Right lobe of liver (tissue), 4 donors: ENCODE data around the gene SLC25A13.

Experiments used
- CTCF ChIP-seq, 4 donors: fragments of 200-600 bp in 3 of 4; fragments of 450-650 bp in 1 of 4; IDR thresholded peaks; one replicate each; pipeline versions ENCODE4 v1.5.1 to v1.8.0; 2016 to 2022; ENCODE audit warnings: antibody characterized with exemption in 4 of 4, mild to moderate bottlenecking in 2 of 4
- POLR2A ChIP-seq: fragments of 450-650 bp; IDR thresholded peaks from one replicate; pipeline ENCODE4 v1.6.1; 2017; ENCODE audit warnings: antibody characterized with exemption, mild to moderate bottlenecking
- donor health status: DM: no; HTN: no; CAD: no.
- donor health status: DM: no; HTN: no; CAD: no.
- donor health status: DM: no; HTN: yes; CAD: no.

- TF ChIP-seq CTCF (IDR thresholded peaks at IDR 0.05) (no peak), POLR2A (no peak)
These were observed 44.0 kb downstream of the SLC25A13 start for GRCh38 chr7:96277921-96278320.
